ENCODE results near the gene PTPRN2. TPM values are rescaled to one million over a fixed set of nuclear protein-coding genes. Genes with fewer than 3 reads are reported as not detected.

Gene PTPRN2
- total RNA-seq, 4 donors from 2014 or later, result 6.6 to 10.7 (median 8.2) TPM

DNA sequence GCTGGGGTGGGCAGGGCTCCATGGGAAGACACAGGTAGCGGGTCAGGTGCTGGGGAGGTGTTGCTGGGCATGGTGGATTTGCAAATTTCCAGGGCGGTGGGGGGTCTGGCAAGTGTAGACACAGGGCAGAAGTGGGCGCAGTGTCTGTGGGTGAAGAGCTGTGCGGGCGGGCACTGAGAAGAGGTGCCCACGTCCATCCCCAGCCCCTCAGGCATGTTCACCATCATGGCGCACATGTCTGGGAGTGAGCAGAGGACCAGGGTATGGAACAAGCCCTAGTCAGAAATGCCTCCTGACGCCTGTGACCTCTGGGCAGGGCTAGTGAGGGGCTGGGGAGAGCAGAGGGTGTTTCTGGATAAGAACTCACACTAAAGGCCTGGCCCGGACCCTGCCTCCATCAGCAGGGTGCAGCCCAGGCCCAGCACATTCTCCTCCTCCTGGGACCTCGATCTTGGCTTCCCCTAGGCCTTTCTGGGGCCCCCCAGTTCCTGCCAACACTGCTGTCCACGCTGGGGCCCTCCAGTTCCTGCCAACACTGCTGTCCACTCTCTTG is 612.9 kb downstream of the PTPRN2 start:
- Histone ChIP-seq H3K36me3 (no peaks in the 10 kb centered on the region), H3K4me1 (no peaks in the 10 kb centered on the region), H3K9me3 (peaks cover 0 to 57% (median 0%) of the 10 kb centered on the region in 4 donors), H3K27me3 (no peaks in the 10 kb centered on the region), H3K4me3 (no peak overlapping the region), H3K27ac (no peak overlapping the region)
- WGBS, 2 donors, result 90 to 93% methylated on average over 11 of the region's 11 CpGs
- no peak for TF ChIP-seq POLR2A (IDR thresholded peaks at IDR 0.05)
- no peak for DNase-seq (ENCODE audit: low spot score in 2 of 2)

DNA sequence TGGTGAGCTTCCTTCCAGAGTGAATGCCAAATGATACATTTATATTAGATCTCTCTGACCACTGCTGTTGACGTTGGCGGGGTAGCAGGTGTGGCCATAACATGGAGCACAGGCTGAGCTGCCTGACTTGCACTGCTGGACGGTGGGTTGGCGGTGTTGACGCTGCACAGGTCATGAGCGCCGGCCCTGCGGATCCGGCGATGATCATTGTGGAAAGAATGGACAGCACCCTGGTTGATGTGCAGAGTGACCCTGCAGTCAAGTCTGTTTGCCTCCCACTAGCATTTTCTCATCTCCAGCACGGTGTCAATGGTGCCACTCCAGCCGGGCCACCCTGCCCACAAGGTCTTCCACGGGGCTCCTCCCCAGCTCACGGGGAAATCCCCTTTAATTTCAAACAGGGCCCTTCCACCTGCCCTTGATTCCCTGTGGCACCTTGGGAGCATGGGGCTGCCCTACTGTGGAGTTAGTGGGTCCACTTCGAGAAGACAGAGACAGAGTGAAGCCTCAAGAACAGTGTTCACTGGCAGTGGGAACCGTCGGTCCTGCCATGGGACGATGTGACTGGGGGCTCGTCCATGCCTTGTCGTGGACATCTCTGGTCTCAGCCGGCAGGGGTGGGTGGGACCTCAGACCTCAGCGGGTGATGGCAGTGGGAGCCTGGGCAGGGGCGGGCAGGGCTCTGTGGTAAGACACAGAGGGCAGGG is 613.5 kb downstream of the PTPRN2 start:
- H3K4me1 ChIP-seq, result no peaks in the 10 kb centered on the region
- no peaks in the 10 kb centered on the region for H3K36me3 ChIP-seq
- H3K27me3 ChIP-seq, result no peaks in the 10 kb centered on the region
- TF ChIP-seq, protein P1, sequence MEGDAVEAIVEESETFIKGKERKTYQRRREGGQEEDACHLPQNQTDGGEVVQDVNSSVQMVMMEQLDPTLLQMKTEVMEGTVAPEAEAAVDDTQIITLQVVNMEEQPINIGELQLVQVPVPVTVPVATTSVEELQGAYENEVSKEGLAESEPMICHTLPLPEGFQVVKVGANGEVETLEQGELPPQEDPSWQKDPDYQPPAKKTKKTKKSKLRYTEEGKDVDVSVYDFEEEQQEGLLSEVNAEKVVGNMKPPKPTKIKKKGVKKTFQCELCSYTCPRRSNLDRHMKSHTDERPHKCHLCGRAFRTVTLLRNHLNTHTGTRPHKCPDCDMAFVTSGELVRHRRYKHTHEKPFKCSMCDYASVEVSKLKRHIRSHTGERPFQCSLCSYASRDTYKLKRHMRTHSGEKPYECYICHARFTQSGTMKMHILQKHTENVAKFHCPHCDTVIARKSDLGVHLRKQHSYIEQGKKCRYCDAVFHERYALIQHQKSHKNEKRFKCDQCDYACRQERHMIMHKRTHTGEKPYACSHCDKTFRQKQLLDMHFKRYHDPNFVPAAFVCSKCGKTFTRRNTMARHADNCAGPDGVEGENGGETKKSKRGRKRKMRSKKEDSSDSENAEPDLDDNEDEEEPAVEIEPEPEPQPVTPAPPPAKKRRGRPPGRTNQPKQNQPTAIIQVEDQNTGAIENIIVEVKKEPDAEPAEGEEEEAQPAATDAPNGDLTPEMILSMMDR (IDR thresholded peaks at IDR 0.05), result no peak
- TF ChIP-seq POLR2A (IDR thresholded peaks at IDR 0.05) (no peak), EP300 (IDR thresholded peaks at IDR 0.05) (no peak)
- no peak overlapping the region for H3K4me3 ChIP-seq
- no peak for DNase-seq (ENCODE audit: low spot score in 2 of 2)
- peaks cover 0 to 60% (median 0%) of the 10 kb centered on the region in 4 donors for H3K9me3 ChIP-seq
- 96 to 98% methylated on average over 23 of the region's 23 CpGs for WGBS, 2 donors
- H3K27ac ChIP-seq, result no peak overlapping the region

DNA sequence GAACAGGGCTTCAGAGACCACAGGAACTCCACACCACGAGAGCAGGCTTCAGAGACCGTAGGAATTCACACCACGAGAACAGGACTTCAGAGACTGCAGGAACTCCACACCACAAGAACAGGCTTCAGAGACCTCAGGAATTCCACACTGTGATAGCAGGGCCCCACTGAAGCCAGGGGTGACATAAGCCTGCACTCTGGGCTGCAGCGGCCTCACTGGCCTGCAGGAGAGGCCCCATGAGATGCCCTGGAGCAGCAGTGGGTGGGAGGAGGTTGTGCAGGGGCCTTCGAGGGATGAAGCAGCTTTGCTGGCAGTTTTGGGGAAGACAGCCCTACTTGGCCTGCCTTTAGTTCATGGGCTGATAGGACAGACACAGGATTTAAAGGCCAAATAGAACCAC is 614.7 kb downstream of the PTPRN2 start:
- no peaks in the 10 kb centered on the region for H3K4me1 ChIP-seq
- TF ChIP-seq EP300 (IDR thresholded peaks at IDR 0.05), result no peak
- TF ChIP-seq POLR2A (IDR thresholded peaks at IDR 0.05), result no peak
- TF ChIP-seq, protein P1 (IDR thresholded peaks at IDR 0.05), result no peak
- H3K36me3 ChIP-seq, result no peaks in the 10 kb centered on the region
- no peaks in the 10 kb centered on the region for H3K27me3 ChIP-seq
- peaks cover 0 to 60% (median 0%) of the 10 kb centered on the region in 4 donors for H3K9me3 ChIP-seq
- WGBS, 2 donors, result 60 to 79% methylated on average over 5 of the region's 5 CpGs
- no peak overlapping the region for H3K4me3 ChIP-seq
- H3K27ac ChIP-seq, result no peak overlapping the region
- DNase-seq (ENCODE audit: low spot score in 2 of 2), result no peak

DNA sequence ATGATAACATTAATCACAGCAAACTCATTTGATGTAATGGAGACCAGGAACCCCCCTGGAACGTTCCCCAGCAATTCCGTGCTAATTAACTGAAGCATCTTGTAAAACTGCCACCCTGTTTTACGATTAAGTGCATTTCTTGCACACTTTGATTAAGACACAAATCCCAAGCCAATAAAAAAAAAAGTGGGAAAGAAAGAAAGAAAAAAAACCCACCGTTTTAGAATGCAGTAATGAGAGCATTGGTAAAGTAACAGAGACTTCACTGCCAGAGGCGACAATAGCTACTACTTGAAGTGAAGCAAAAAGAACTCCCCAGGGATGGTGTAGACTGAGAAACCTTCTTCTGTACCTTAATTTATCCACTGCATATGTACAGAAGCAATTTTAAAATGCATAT is 616.1 kb downstream of the PTPRN2 start:
- no peak overlapping the region for H3K27ac ChIP-seq
- WGBS, 2 donors, result 60 to 63% methylated on average over 5 of the region's 5 CpGs
- no peaks in the 10 kb centered on the region for H3K27me3 ChIP-seq
- DNase-seq (ENCODE audit: low spot score in 2 of 2), result no peak
- H3K4me3 ChIP-seq, result no peak overlapping the region
- no peak for TF ChIP-seq POLR2A (IDR thresholded peaks at IDR 0.05)
- TF ChIP-seq EP300 (IDR thresholded peaks at IDR 0.05), result no peak
- TF ChIP-seq, protein P1 (IDR thresholded peaks at IDR 0.05), result no peak
- no peaks in the 10 kb centered on the region for H3K36me3 ChIP-seq
- H3K4me1 ChIP-seq, result no peaks in the 10 kb centered on the region
- peaks cover 0 to 59% (median 0%) of the 10 kb centered on the region in 4 donors for H3K9me3 ChIP-seq

DNA sequence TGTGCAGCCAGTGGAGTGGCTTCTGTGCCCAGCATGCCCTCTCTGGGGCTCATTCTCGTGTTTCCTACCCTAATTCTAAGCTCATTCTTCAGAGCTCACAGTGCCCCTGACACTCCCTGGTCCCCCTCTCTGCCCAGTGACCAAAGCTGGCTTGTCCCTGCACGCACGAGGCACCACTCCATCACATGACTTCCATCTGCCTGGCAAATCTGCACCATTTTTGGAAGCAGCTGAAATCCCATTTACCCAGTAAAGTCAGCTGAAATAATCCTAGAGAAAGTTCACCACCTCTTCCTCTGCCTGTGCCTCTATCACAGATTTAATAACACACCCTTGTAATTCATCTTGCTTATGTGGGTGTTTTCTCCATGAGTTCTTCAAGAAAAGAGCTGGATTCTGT is 616.9 kb downstream of the PTPRN2 start:
- no peaks in the 10 kb centered on the region for H3K36me3 ChIP-seq
- H3K9me3 ChIP-seq, result peaks cover 0 to 54% (median 0%) of the 10 kb centered on the region in 4 donors
- WGBS, 2 donors, result 41 to 56% methylated on average over 3 of the region's 3 CpGs
- H3K4me3 ChIP-seq, result no peak overlapping the region
- no peak for TF ChIP-seq EP300 (IDR thresholded peaks at IDR 0.05)
- no peak for TF ChIP-seq POLR2A (IDR thresholded peaks at IDR 0.05)
- TF ChIP-seq, protein P1 (IDR thresholded peaks at IDR 0.05), result no peak
- no peaks in the 10 kb centered on the region for H3K27me3 ChIP-seq
- no peaks in the 10 kb centered on the region for H3K4me1 ChIP-seq
- no peak overlapping the region for H3K27ac ChIP-seq
- no peak for DNase-seq (ENCODE audit: low spot score in 2 of 2)
